Measurements from ENCODE around the gene NEK8.

The NEK8 gene

DNA sequence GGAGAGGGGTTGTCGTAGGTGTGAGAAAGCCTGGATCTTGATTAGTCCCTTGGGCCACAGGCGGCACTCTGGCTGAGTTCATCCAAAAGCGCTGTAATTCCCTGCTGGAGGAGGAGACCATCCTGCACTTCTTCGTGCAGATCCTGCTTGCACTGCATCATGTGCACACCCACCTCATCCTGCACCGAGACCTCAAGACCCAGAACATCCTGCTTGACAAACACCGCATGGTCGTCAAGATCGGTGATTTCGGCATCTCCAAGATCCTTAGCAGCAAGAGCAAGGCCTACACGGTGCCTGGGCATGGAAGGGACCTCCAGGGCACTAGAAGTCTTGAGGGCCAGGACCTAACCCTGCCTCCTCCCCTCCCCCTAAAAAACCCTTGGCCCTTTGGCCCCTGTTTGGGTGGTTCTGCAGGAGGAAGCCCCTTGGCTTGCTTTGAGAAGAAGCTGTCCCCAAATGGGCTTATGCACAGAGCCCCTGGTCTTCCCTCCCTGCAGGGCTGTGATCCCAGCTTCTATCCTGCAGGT lies 6.2 kb downstream of the NEK8 start:
- TF ChIP-seq FOXP2 (optimal IDR thresholded peaks at IDR 0.05; ENCODE audit: borderline replicate concordance, extremely low read depth, extremely low read length, insufficient read depth) (no peak), POLR2AphosphoS5 (IDR thresholded peaks at IDR 0.05; ENCODE audit: low read depth, low read length) (no peak), TAF1 (IDR thresholded peaks at IDR 0.05; ENCODE audit: borderline replicate concordance, insufficient read depth, low read length) (no peak), SIN3A (IDR thresholded peaks at IDR 0.05; ENCODE audit: borderline replicate concordance, insufficient read depth, low read length) (no peak)
- TF ChIP-seq, protein P1, sequence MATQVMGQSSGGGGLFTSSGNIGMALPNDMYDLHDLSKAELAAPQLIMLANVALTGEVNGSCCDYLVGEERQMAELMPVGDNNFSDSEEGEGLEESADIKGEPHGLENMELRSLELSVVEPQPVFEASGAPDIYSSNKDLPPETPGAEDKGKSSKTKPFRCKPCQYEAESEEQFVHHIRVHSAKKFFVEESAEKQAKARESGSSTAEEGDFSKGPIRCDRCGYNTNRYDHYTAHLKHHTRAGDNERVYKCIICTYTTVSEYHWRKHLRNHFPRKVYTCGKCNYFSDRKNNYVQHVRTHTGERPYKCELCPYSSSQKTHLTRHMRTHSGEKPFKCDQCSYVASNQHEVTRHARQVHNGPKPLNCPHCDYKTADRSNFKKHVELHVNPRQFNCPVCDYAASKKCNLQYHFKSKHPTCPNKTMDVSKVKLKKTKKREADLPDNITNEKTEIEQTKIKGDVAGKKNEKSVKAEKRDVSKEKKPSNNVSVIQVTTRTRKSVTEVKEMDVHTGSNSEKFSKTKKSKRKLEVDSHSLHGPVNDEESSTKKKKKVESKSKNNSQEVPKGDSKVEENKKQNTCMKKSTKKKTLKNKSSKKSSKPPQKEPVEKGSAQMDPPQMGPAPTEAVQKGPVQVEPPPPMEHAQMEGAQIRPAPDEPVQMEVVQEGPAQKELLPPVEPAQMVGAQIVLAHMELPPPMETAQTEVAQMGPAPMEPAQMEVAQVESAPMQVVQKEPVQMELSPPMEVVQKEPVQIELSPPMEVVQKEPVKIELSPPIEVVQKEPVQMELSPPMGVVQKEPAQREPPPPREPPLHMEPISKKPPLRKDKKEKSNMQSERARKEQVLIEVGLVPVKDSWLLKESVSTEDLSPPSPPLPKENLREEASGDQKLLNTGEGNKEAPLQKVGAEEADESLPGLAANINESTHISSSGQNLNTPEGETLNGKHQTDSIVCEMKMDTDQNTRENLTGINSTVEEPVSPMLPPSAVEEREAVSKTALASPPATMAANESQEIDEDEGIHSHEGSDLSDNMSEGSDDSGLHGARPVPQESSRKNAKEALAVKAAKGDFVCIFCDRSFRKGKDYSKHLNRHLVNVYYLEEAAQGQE (IDR thresholded peaks at IDR 0.05; ENCODE audit: insufficient read depth in 1 of 2, low read depth in 2 of 2, low read length in 2 of 2), result no peak

DNA sequence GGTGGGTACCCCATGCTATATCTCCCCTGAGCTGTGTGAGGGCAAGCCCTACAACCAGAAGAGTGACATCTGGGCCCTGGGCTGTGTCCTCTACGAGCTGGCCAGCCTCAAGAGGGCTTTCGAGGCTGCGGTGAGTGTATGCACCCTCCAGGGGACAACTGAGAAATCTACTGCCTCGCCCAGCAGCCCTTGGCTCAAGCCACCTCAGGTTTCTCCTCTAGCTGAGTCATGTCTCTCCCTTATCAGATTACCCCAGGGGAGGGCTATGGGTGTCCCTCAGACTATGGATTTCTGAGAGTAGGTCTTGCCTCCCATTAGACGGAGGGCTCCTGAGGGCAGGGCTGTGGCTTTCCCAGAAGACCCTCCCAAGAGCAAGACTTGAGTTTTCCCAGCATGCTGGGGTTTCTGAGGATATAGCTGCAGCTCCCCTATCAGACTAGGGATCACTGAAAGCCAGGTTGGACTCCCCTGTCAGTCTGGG lies 6.7 kb downstream of the NEK8 start:
- no peak for TF ChIP-seq TAF1 (IDR thresholded peaks at IDR 0.05; ENCODE audit: borderline replicate concordance, insufficient read depth, low read length)
- no peak for TF ChIP-seq POLR2AphosphoS5 (IDR thresholded peaks at IDR 0.05; ENCODE audit: low read depth, low read length)
- TF ChIP-seq, protein P1 (IDR thresholded peaks at IDR 0.05; ENCODE audit: insufficient read depth in 1 of 2, low read depth in 2 of 2, low read length in 2 of 2), result no peak
- no peak for TF ChIP-seq SIN3A (IDR thresholded peaks at IDR 0.05; ENCODE audit: borderline replicate concordance, insufficient read depth, low read length)
- TF ChIP-seq FOXP2 (optimal IDR thresholded peaks at IDR 0.05; ENCODE audit: borderline replicate concordance, extremely low read depth, extremely low read length, insufficient read depth), result no peak

DNA sequence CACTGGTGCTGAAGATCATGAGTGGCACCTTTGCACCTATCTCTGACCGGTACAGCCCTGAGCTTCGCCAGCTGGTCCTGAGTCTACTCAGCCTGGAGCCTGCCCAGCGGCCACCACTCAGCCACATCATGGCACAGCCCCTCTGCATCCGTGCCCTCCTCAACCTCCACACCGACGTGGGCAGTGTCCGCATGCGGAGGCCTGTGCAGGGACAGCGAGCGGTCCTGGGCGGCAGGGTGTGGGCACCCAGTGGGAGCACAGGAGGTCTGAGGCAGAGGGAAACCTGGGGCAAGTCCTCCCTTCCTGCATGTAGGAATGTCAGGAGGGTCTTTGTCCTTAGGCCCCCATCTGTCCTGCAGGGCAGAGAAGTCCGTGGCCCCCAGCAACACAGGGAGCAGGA lies 8.7 kb downstream of the NEK8 start:
- TF ChIP-seq FOXP2 (optimal IDR thresholded peaks at IDR 0.05; ENCODE audit: borderline replicate concordance, extremely low read depth, extremely low read length, insufficient read depth) (no peak), TAF1 (IDR thresholded peaks at IDR 0.05; ENCODE audit: borderline replicate concordance, insufficient read depth, low read length) (no peak), SIN3A (IDR thresholded peaks at IDR 0.05; ENCODE audit: borderline replicate concordance, insufficient read depth, low read length) (no peak), POLR2AphosphoS5 (IDR thresholded peaks at IDR 0.05; ENCODE audit: low read depth, low read length) (no peak)
- TF ChIP-seq, protein P1 (IDR thresholded peaks at IDR 0.05; ENCODE audit: insufficient read depth in 1 of 2, low read depth in 2 of 2, low read length in 2 of 2), result no peak

DNA sequence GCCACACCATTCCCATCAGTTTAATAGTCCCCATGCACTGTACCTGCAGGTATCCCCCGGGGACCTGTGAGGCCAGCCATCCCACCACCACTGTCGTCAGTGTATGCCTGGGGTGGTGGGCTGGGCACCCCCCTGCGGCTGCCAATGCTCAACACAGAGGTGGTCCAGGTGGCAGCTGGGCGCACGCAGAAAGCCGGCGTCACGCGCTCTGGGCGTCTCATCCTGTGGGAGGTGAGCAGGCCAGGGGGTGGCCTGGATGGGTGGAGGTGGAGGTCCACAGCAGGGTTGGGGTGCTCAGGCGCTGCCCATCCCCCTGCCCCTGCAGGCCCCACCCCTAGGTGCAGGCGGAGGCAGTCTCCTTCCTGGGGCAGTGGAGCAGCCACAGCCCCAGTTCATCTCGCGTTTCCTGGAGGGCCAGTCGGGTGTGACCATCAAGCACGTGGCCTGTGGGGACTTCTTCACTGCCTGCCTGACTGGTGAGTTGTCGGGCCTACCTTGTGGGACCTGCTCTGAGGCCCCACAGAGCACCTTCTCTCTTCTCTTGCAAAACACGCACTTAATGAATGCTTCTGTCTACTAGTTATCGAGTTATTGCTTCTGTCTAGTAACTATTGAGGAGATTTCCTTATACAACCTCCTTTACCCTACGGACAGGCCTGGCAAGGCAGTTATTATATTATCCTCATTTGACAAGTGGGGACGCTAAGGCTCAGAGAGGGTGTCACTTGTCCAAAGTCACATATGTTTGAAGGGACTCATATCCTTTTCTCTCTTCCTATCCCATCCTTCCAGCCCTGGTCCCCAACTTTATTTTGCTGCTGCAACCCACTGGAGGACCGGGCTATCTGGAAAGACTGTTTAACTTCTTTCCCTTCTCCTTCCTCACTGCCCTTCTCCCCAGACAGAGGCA lies 9.4 kb downstream of the NEK8 start:
- TF ChIP-seq SIN3A (IDR thresholded peaks at IDR 0.05; ENCODE audit: borderline replicate concordance, insufficient read depth, low read length), result no peak
- TF ChIP-seq TAF1 (IDR thresholded peaks at IDR 0.05; ENCODE audit: borderline replicate concordance, insufficient read depth, low read length), result no peak
- no peak for TF ChIP-seq POLR2AphosphoS5 (IDR thresholded peaks at IDR 0.05; ENCODE audit: low read depth, low read length)
- no peak for TF ChIP-seq FOXP2 (optimal IDR thresholded peaks at IDR 0.05; ENCODE audit: borderline replicate concordance, extremely low read depth, extremely low read length, insufficient read depth)
- TF ChIP-seq, protein P1 (IDR thresholded peaks at IDR 0.05; ENCODE audit: insufficient read depth in 1 of 2, low read depth in 2 of 2, low read length in 2 of 2), result no peak

Data from PFSK-1 (cell line).